ENCODE measurements around the gene HBE1. TPM values are rescaled to one million over a fixed set of nuclear protein-coding genes. Genes with fewer than 3 reads are reported as not detected.

HBE1 gene
- total and polyA plus RNA-seq, 2 experiments from 2014 or later: not detected

GRCh38 chr11:5277807-5278382 lies 8.2 kb upstream of the HBE1 start:
- no peaks in the 10 kb centered on the region for H3K36me3 ChIP-seq (ENCODE audit: low read depth)
- no peaks in the 10 kb centered on the region for H3K27me3 ChIP-seq (replicated peaks; ENCODE audit: insufficient read depth)
- peaks cover 14% of the 10 kb centered on the region; the same call in 1 of the 2 replicates for H3F3A ChIP-seq (ENCODE audit: insufficient read depth)
- 50 to 58% methylated on average over 1 of the region's 1 CpG for WGBS, 2 experiments (ENCODE audit: low coverage in 1 of 2, low lambda C conversion rate in 2 of 2, missing lambda C conversion rate in 2 of 2)
- no peaks in the 10 kb centered on the region for H4K20me1 ChIP-seq (ENCODE audit: insufficient read depth)
- TF ChIP-seq EZH2 (IDR thresholded peaks at IDR 0.05; ENCODE audit: insufficient read depth, poor library complexity, severe bottlenecking) (no peak), EZH2phosphoT487 (IDR thresholded peaks at IDR 0.05; ENCODE audit: insufficient read depth, low read depth) (no peak)
- H3K4me3 ChIP-seq: no peak overlapping the region
- H3K4me2 ChIP-seq (ENCODE audit: unreplicated experiment): no peak overlapping the region
- H3K4me1 ChIP-seq (ENCODE audit: insufficient read depth): peaks cover 15% of the 10 kb centered on the region
- H3K9me3 ChIP-seq (ENCODE audit: low read depth): no peaks in the 10 kb centered on the region
- H3K9ac ChIP-seq: no peak overlapping the region
- no peak overlapping the region for H3K27ac ChIP-seq
- no peaks in the 10 kb centered on the region for H3K9me2 ChIP-seq (ENCODE audit: insufficient read depth)
- in situ Hi-C loops (cut with MboI): no loop called here
- DNase-seq: no peak
- no peaks in the 10 kb centered on the region for H3K79me2 ChIP-seq (ENCODE audit: insufficient read depth)
- no peak overlapping the region for H2AFZ ChIP-seq

- H3K27ac ChIP-seq: no peak overlapping the region
- H4K20me1 ChIP-seq (ENCODE audit: insufficient read depth): no peaks in the 10 kb centered on the region
- no peak overlapping the region for H3K4me3 ChIP-seq
- no peak overlapping the region for H2AFZ ChIP-seq
- no peaks in the 10 kb centered on the region for H3K36me3 ChIP-seq (ENCODE audit: low read depth)
- H3K4me1 ChIP-seq (ENCODE audit: insufficient read depth): peaks cover 15% of the 10 kb centered on the region
- H3K9ac ChIP-seq: no peak overlapping the region
- H3K9me3 ChIP-seq (ENCODE audit: low read depth): no peaks in the 10 kb centered on the region
- peaks cover 10% of the 10 kb centered on the region; the same call in 1 of the 2 replicates for H3F3A ChIP-seq (ENCODE audit: insufficient read depth)
- no peaks in the 10 kb centered on the region for H3K27me3 ChIP-seq (replicated peaks; ENCODE audit: insufficient read depth)
- in situ Hi-C loops (cut with MboI): no loop called here
- TF ChIP-seq EZH2 (IDR thresholded peaks at IDR 0.05; ENCODE audit: insufficient read depth, poor library complexity, severe bottlenecking): no peak
- no peak for TF ChIP-seq EZH2phosphoT487 (IDR thresholded peaks at IDR 0.05; ENCODE audit: insufficient read depth, low read depth)
- H3K9me2 ChIP-seq (ENCODE audit: insufficient read depth): no peaks in the 10 kb centered on the region
- no peaks in the 10 kb centered on the region for H3K79me2 ChIP-seq (ENCODE audit: insufficient read depth)
- DNase-seq: no peak
- WGBS, 2 experiments (ENCODE audit: low coverage in 1 of 2, low lambda C conversion rate in 2 of 2, missing lambda C conversion rate in 2 of 2): 85 to 100% methylated on average over 2 of the region's 2 CpGs
- no peak overlapping the region for H3K4me2 ChIP-seq (ENCODE audit: unreplicated experiment)
Observed at GRCh38 chr11:5276697-5277096, 7.0 kb upstream of the HBE1 start.

GRCh38 chr11:5275369-5276110 lies 5.8 kb upstream of the HBE1 start:
- Histone ChIP-seq H2AFZ (no peak overlapping the region), H3K36me3 (ENCODE audit: low read depth) (no peaks in the 10 kb centered on the region), H3K27ac (no peak overlapping the region), H3K4me2 (ENCODE audit: unreplicated experiment) (no peak overlapping the region), H3K9me3 (ENCODE audit: low read depth) (no peaks in the 10 kb centered on the region), H3F3A (ENCODE audit: insufficient read depth) (no peaks in the 10 kb centered on the region), H3K9me2 (ENCODE audit: insufficient read depth) (no peaks in the 10 kb centered on the region), H3K79me2 (ENCODE audit: insufficient read depth) (no peaks in the 10 kb centered on the region), H3K9ac (no peak overlapping the region), H3K27me3 (replicated peaks; ENCODE audit: insufficient read depth) (no peaks in the 10 kb centered on the region), H3K4me1 (ENCODE audit: insufficient read depth) (peaks cover 9% of the 10 kb centered on the region; the same call in 1 of the 2 replicates), H4K20me1 (ENCODE audit: insufficient read depth) (no peaks in the 10 kb centered on the region), H3K4me3 (no peak overlapping the region)
- WGBS, 2 experiments (ENCODE audit: low coverage in 1 of 2, low lambda C conversion rate in 2 of 2, missing lambda C conversion rate in 2 of 2): 83 to 84% methylated on average over 6 of the region's 6 CpGs
- in situ Hi-C loops (cut with MboI): no loop called here
- DNase-seq: no peak
- TF ChIP-seq EZH2 (IDR thresholded peaks at IDR 0.05; ENCODE audit: insufficient read depth, poor library complexity, severe bottlenecking) (no peak), EZH2phosphoT487 (IDR thresholded peaks at IDR 0.05; ENCODE audit: insufficient read depth, low read depth) (no peak)

GRCh38 chr11:5274395-5274794 lies 4.7 kb upstream of the HBE1 start:
- H3K9me2 ChIP-seq (ENCODE audit: insufficient read depth): no peaks in the 10 kb centered on the region
- no peaks in the 10 kb centered on the region for H3K27me3 ChIP-seq (replicated peaks; ENCODE audit: insufficient read depth)
- no peaks in the 10 kb centered on the region for H3K9me3 ChIP-seq (ENCODE audit: low read depth)
- no peaks in the 10 kb centered on the region for H3K79me2 ChIP-seq (ENCODE audit: insufficient read depth)
- H3K4me3 ChIP-seq: no peak overlapping the region
- no peak overlapping the region for H2AFZ ChIP-seq
- H3K36me3 ChIP-seq (ENCODE audit: low read depth): no peaks in the 10 kb centered on the region
- no peak for DNase-seq
- no peaks in the 10 kb centered on the region for H3F3A ChIP-seq (ENCODE audit: insufficient read depth)
- H4K20me1 ChIP-seq (ENCODE audit: insufficient read depth): no peaks in the 10 kb centered on the region
- WGBS, 2 experiments (ENCODE audit: low coverage in 1 of 2, low lambda C conversion rate in 2 of 2, missing lambda C conversion rate in 2 of 2): 83% methylated on average over 5 of the region's 5 CpGs
- H3K4me2 ChIP-seq (ENCODE audit: unreplicated experiment): no peak overlapping the region
- TF ChIP-seq EZH2 (IDR thresholded peaks at IDR 0.05; ENCODE audit: insufficient read depth, poor library complexity, severe bottlenecking) (no peak), EZH2phosphoT487 (IDR thresholded peaks at IDR 0.05; ENCODE audit: insufficient read depth, low read depth) (no peak)
- in situ Hi-C loops (cut with MboI): no loop called here
- no peak overlapping the region for H3K27ac ChIP-seq
- 0 out of 2 replicates have a peak, but pooled peaks cover 3% of the 10 kb centered on the region for H3K4me1 ChIP-seq (ENCODE audit: insufficient read depth)
- no peak overlapping the region for H3K9ac ChIP-seq

Data from GM23248 (cell line).